22Rv1 (cell line): ENCODE results near the gene RNF152.

Experiments
- ZFX ChIP-seq: fragments of 450-650 bp; IDR thresholded peaks from 2 replicates; pipeline ENCODE4 v1.6.1; 2017; ENCODE audit warnings: antibody characterized with exemption, borderline replicate concordance
- TF ChIP-seq, protein P1 (sequence below): fragments of 450-650 bp; IDR thresholded peaks from 2 replicates; pipeline ENCODE4 v1.5.1; 2017; ENCODE audit warnings: mild to moderate bottlenecking

DNA sequence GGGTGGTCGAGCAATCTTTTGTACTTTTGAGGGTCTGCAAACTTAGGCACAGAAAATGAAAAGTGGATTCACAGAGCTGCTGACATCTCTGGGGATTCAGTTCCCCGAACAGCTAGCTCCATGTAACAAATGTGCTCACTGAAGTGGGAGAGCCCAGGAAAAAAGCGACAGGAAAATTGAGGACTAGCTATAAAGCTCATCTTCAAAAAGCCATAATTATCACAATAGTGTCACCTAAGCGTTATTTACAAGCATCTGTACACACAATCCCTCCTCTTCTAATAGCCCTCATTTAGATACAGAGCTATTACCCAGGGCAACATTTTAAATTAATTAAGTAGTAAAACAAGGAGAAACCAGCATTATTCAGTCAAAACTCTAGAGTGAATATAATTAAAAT is 36.1 kb downstream of the RNF152 start:
- TF ChIP-seq, protein P1, sequence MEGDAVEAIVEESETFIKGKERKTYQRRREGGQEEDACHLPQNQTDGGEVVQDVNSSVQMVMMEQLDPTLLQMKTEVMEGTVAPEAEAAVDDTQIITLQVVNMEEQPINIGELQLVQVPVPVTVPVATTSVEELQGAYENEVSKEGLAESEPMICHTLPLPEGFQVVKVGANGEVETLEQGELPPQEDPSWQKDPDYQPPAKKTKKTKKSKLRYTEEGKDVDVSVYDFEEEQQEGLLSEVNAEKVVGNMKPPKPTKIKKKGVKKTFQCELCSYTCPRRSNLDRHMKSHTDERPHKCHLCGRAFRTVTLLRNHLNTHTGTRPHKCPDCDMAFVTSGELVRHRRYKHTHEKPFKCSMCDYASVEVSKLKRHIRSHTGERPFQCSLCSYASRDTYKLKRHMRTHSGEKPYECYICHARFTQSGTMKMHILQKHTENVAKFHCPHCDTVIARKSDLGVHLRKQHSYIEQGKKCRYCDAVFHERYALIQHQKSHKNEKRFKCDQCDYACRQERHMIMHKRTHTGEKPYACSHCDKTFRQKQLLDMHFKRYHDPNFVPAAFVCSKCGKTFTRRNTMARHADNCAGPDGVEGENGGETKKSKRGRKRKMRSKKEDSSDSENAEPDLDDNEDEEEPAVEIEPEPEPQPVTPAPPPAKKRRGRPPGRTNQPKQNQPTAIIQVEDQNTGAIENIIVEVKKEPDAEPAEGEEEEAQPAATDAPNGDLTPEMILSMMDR: no peak
- TF ChIP-seq ZFX: no peak
